Thyroid gland (tissue), 4 donors: ENCODE results near the gene BIRC7.

ENCODE experiments used
- POLR2A ChIP-seq, 2 donors: fragments of 450-650 bp; IDR thresholded peaks; one replicate each; pipeline ENCODE4 v1.6.1; 2017; ENCODE audit warnings: antibody characterized with exemption in 2 of 2, mild to moderate bottlenecking in 2 of 2, moderate library complexity in 1 of 2
- TF ChIP-seq, protein P1 (sequence below), 6 experiments: fragments of 200-600 bp in 3 of 6; fragments of 450-650 bp in 3 of 6; sonication (generic) in 3 of 6; IDR thresholded peaks; one replicate each; pipeline ENCODE4 v1.5.1; 2016 to 2019; ENCODE audit warnings: antibody characterized with exemption in 6 of 6, mild to moderate bottlenecking in 2 of 6, inconsistent platforms in 1 of 6, moderate library complexity in 1 of 6

DNA sequence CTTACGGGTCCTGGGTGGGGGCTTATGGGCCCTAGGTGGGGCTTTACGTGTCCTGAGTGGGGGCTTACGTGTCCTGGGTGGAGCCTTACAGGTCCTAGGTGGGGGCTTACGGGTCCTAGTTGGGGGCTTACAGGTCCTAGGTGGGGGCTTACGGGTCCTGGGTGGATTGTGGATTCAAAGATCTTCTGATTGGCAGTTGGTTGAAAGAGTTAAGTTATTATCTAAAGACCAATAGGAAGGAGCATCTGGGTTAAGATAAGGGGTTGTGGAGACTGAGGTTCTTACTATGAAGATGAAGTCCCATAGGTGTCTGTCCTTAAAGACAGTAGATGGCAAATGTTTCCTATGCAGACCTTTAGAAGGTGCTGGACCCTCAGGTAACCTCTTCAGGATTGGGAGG, 8.4 kb upstream of the BIRC7 start:
- no peak for TF ChIP-seq POLR2A (IDR thresholded peaks at IDR 0.05)
- TF ChIP-seq, protein P1, sequence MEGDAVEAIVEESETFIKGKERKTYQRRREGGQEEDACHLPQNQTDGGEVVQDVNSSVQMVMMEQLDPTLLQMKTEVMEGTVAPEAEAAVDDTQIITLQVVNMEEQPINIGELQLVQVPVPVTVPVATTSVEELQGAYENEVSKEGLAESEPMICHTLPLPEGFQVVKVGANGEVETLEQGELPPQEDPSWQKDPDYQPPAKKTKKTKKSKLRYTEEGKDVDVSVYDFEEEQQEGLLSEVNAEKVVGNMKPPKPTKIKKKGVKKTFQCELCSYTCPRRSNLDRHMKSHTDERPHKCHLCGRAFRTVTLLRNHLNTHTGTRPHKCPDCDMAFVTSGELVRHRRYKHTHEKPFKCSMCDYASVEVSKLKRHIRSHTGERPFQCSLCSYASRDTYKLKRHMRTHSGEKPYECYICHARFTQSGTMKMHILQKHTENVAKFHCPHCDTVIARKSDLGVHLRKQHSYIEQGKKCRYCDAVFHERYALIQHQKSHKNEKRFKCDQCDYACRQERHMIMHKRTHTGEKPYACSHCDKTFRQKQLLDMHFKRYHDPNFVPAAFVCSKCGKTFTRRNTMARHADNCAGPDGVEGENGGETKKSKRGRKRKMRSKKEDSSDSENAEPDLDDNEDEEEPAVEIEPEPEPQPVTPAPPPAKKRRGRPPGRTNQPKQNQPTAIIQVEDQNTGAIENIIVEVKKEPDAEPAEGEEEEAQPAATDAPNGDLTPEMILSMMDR (IDR thresholded peaks at IDR 0.05) = no peak
